ENCODE results near the gene SETMAR.

DNA sequence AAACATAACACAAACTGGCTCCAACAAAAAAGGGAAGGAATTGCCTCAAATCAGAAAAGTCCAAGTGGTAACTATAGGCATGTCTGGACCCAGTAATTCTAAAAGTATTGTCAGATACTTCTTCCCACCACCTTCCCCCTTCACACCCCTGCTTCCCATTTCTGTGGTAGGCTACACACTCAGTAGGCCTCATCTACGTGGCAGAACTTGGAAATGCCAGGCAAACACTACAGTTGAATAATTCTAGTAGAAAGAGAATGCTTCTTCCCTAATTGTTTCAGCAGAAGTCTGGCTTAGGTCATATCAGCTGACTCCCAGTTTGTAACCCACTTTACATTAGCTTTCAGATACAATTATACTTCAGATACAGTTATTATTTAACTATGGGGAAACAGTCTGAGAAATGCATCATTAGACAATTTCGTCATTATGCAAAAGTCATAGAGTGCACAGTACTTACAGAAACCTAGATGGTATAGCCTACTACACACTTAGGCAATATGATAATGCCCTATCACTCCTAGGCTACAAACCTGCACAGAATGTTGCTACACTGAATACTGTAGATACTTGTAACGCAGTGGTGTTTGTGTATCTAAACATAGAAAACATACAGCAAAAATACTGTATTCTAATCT lies 6.4 kb downstream of the SETMAR start:
- TF ChIP-seq, protein P1, sequence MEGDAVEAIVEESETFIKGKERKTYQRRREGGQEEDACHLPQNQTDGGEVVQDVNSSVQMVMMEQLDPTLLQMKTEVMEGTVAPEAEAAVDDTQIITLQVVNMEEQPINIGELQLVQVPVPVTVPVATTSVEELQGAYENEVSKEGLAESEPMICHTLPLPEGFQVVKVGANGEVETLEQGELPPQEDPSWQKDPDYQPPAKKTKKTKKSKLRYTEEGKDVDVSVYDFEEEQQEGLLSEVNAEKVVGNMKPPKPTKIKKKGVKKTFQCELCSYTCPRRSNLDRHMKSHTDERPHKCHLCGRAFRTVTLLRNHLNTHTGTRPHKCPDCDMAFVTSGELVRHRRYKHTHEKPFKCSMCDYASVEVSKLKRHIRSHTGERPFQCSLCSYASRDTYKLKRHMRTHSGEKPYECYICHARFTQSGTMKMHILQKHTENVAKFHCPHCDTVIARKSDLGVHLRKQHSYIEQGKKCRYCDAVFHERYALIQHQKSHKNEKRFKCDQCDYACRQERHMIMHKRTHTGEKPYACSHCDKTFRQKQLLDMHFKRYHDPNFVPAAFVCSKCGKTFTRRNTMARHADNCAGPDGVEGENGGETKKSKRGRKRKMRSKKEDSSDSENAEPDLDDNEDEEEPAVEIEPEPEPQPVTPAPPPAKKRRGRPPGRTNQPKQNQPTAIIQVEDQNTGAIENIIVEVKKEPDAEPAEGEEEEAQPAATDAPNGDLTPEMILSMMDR (IDR thresholded peaks at IDR 0.05 in 2 of 3, conservative IDR thresholded peaks at IDR 0.05 in 1 of 3; ENCODE audit: borderline replicate concordance in 1 of 3, insufficient read depth in 1 of 3, low read depth in 2 of 3, low read length in 2 of 3) = no peak
- TF ChIP-seq SP1 (IDR thresholded peaks at IDR 0.05; ENCODE audit: low read depth) (no peak), POLR2A (IDR thresholded peaks at IDR 0.05; ENCODE audit: borderline replicate concordance, extremely low read depth, insufficient read depth, insufficient read length) (no peak), POLR2AphosphoS5 (IDR thresholded peaks at IDR 0.05; ENCODE audit: low read depth, low read length) (no peak), EZH2phosphoT487 (IDR thresholded peaks at IDR 0.05; ENCODE audit: borderline replicate concordance) (no peak), ELF1 (IDR thresholded peaks at IDR 0.05; ENCODE audit: borderline replicate concordance, low read depth) (no peak), ZNF274 (IDR thresholded peaks at IDR 0.05; ENCODE audit: low read depth, low read length) (no peak)
- TF ChIP-seq, protein P2, sequence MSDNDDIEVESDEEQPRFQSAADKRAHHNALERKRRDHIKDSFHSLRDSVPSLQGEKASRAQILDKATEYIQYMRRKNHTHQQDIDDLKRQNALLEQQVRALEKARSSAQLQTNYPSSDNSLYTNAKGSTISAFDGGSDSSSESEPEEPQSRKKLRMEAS (IDR thresholded peaks at IDR 0.05) = no peak
